ENCODE results near the gene SEM1.
"Not testable (repeated sequence)": the region's sequence is repeated elsewhere in the genome, so short reads cannot be mapped to it uniquely, and the experiment has no call there.

The SEM1 gene

DNA sequence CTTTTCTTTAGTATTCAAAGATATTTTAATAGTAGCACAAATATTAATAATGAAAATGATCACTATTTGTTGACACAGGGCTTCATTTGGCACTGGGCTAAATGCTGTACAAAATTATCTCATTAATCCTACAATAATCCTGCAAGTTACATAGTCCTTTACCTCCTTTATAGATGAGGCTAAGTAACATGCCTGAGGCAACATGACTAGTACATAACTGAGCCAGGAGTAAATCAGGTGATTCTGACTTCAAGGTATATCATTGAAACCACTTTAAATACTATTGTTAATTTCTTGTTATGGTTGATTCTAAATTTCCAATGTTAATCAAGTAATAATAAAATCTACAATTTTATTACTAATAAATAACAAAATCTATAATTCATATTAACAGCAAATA lies 39.8 kb downstream of the SEM1 start:
- in situ Hi-C loops (cut with HindIII; ENCODE audit: low sequenced_read_pairs): no loop called here
- no peak for DNase-seq (ENCODE audit: low read depth, low spot score)
- H3K4me3 ChIP-seq (ENCODE audit: low read depth, low read length): no peak overlapping the region
- TF ChIP-seq, protein P1, sequence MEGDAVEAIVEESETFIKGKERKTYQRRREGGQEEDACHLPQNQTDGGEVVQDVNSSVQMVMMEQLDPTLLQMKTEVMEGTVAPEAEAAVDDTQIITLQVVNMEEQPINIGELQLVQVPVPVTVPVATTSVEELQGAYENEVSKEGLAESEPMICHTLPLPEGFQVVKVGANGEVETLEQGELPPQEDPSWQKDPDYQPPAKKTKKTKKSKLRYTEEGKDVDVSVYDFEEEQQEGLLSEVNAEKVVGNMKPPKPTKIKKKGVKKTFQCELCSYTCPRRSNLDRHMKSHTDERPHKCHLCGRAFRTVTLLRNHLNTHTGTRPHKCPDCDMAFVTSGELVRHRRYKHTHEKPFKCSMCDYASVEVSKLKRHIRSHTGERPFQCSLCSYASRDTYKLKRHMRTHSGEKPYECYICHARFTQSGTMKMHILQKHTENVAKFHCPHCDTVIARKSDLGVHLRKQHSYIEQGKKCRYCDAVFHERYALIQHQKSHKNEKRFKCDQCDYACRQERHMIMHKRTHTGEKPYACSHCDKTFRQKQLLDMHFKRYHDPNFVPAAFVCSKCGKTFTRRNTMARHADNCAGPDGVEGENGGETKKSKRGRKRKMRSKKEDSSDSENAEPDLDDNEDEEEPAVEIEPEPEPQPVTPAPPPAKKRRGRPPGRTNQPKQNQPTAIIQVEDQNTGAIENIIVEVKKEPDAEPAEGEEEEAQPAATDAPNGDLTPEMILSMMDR (IDR thresholded peaks at IDR 0.05; ENCODE audit: low read depth, low read length): no peak

DNA sequence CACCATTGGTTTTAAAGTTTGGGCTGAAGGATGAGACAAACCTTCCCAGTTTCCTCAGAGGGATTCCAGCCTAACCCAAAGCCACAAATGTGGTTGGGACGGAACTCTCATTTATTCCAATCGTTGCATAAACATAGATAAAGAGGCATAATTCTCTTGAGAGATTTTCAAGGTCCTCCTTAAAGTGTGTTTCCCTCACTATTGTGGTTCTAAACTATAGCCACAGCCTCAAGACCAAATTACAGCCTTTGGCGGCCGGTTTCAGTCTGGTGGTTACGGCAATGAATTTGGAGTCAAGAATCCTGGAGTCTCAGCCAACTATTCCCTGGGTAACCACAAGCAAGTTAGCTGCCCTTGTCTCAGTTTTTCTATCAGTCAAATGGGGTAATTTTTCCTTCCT lies 42.6 kb downstream of the SEM1 start:
- in situ Hi-C loops (cut with HindIII; ENCODE audit: low sequenced_read_pairs): no loop called here
- peak; percentile 86 for DNase-seq (ENCODE audit: low read depth, low spot score)
- H3K4me3 ChIP-seq (ENCODE audit: low read depth, low read length): no peak overlapping the region
- TF ChIP-seq, protein P1 (IDR thresholded peaks at IDR 0.05; ENCODE audit: low read depth, low read length): no peak

DNA sequence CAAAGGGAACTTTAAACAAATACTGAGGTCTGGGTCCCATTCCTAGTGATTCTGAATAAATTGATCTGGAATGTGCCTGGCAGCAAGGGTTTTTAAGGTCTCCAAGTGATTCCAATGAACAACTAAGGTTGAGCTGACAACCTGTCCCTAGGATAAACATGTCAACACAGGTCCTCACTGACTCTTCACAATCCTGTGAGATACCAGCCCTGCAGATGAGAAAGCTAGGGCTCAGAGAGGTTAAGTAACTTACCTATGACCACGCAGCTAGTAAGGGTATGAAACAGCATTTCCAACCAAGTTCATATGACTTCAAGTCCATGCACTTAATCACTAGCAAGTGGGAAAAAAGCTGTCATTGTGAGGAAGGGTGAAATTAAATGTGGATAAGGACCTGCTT lies 44.0 kb downstream of the SEM1 start:
- TF ChIP-seq, protein P1 (IDR thresholded peaks at IDR 0.05; ENCODE audit: low read depth, low read length): no peak
- H3K4me3 ChIP-seq (ENCODE audit: low read depth, low read length): no peak overlapping the region
- in situ Hi-C loops (cut with HindIII; ENCODE audit: low sequenced_read_pairs): no loop called here
- DNase-seq (ENCODE audit: low read depth, low spot score): no peak

DNA sequence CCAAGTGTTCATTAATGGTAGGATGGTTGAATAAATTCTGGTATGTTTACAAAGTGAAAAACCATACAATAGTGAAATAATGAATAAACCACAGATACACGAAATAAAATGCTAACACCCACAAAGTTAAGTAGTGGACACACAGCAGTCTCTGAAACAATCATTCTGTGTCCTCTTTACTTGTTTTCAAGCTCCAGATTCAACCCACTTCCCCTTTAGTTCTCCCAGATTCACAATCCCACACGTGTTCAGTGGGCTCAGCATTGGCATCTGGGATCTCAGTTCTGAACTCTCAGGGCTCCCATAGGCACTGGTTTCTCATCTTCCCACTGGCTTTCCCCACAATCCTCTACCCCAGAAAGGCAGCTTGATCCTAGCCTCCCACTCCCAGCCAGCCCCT lies 44.9 kb downstream of the SEM1 start:
- no peak overlapping the region for H3K4me3 ChIP-seq (ENCODE audit: low read depth, low read length)
- no peak for DNase-seq (ENCODE audit: low read depth, low spot score)
- TF ChIP-seq, protein P1 (IDR thresholded peaks at IDR 0.05; ENCODE audit: low read depth, low read length): no peak
- in situ Hi-C loops (cut with HindIII; ENCODE audit: low sequenced_read_pairs): no loop called here

DNA sequence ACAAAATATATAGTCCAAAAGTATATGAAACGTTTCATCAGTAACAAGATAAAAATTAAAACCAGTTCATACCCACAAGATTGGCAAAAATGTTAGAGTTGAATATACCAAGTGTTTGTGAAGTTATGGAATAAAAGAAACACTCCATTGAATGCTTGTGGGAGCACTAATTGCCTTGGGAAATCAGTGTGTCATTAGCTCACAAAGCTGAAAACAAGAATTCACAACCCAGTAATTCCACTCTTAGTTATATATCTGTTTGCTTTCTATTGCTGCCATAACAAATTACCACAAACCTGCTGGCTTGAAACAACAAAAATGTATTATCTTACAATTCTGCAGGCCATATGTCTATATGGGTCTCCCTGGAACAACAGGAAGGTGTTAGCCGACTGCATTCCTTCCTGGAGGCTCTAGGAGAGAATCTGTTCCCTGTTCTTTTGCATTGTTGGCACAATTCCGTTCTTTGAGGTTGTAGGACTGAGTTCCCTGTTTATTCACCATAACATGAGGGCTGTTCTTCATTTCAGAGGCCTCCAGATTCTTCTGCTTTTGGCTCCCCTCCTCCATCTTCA lies 45.7 kb downstream of the SEM1 start:
- H3K4me3 ChIP-seq (ENCODE audit: low read depth, low read length): no peak overlapping the region
- in situ Hi-C loops (cut with HindIII; ENCODE audit: low sequenced_read_pairs): no loop called here
- TF ChIP-seq, protein P1 (IDR thresholded peaks at IDR 0.05; ENCODE audit: low read depth, low read length): no peak
- no peak for DNase-seq (ENCODE audit: low read depth, low spot score)

DNA sequence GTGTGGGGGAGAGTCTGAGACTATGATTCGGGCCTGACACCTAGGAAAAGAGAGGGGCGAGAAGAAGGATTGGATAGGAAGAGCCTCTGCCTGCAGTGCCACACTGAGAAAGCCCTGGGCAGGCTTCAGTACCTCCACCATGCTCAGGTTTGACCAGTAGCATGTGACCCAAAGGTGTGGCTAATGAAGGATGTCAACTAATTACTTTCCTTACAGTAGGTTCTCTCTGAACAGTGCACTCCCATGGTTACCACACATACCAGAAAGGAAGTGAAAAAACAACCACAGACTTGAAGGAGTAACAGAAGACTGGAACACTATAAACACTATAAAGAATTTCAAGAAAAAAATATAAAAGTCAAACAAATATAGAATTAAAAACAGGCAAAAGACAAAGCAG lies 46.2 kb downstream of the SEM1 start:
- TF ChIP-seq, protein P1 (IDR thresholded peaks at IDR 0.05; ENCODE audit: low read depth, low read length): no peak
- in situ Hi-C loops (cut with HindIII; ENCODE audit: low sequenced_read_pairs): no loop called here
- no peak overlapping the region for H3K4me3 ChIP-seq (ENCODE audit: low read depth, low read length)
- no peak for DNase-seq (ENCODE audit: low read depth, low spot score)

DNA sequence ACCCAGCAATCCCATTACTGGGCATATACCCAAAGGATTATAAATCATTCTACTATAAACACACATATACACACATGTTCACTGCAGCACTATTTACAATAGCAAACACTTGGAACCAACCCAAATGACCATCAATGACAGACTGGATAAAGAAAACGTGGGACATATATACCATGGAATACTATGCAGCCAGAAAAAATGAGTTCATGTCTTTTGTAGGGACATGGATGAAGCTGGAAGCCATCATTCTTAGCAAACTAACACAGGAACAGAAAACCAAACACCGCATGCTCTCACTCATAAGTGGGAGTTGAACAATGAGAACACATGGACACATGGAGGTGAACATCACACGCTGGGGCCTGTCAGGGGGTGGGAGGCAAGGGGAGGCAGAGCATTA lies 47.5 kb downstream of the SEM1 start:
- H3K4me3 ChIP-seq (ENCODE audit: low read depth, low read length); DNase-seq (ENCODE audit: low read depth, low spot score); in situ Hi-C loops (cut with HindIII; ENCODE audit: low sequenced_read_pairs): not testable (repeated sequence)

Data from astrocyte of the spinal cord (primary cell).